Measurements from ENCODE around the gene NELL1. TPM values are rescaled to one million over a fixed set of nuclear protein-coding genes. Genes with fewer than 3 reads are reported as not detected.
"Not testable (repeated sequence)": the region's sequence is repeated elsewhere in the genome, so short reads cannot be mapped to it uniquely, and the experiment has no call there.

The NELL1 gene
- total RNA-seq, 6 experiments from 2014 or later = not detected

GRCh38 chr11:20844216-20844615 lies 174.8 kb downstream of the NELL1 start:
- TF ChIP-seq, protein P1, sequence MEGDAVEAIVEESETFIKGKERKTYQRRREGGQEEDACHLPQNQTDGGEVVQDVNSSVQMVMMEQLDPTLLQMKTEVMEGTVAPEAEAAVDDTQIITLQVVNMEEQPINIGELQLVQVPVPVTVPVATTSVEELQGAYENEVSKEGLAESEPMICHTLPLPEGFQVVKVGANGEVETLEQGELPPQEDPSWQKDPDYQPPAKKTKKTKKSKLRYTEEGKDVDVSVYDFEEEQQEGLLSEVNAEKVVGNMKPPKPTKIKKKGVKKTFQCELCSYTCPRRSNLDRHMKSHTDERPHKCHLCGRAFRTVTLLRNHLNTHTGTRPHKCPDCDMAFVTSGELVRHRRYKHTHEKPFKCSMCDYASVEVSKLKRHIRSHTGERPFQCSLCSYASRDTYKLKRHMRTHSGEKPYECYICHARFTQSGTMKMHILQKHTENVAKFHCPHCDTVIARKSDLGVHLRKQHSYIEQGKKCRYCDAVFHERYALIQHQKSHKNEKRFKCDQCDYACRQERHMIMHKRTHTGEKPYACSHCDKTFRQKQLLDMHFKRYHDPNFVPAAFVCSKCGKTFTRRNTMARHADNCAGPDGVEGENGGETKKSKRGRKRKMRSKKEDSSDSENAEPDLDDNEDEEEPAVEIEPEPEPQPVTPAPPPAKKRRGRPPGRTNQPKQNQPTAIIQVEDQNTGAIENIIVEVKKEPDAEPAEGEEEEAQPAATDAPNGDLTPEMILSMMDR (IDR thresholded peaks at IDR 0.05) = no peak
- peaks cover 45% of the 10 kb centered on the region for H3K9me3 Mint-ChIP-seq
- no peaks in the 10 kb centered on the region for H3K4me1 Mint-ChIP-seq (ENCODE audit: low read depth)
- DNase-seq = no peak
- no peaks in the 10 kb centered on the region for H3K36me3 Mint-ChIP-seq (ENCODE audit: low read depth)
- H3K27ac Mint-ChIP-seq = no peak overlapping the region
- no peak overlapping the region for H3K4me3 Mint-ChIP-seq
- no peaks in the 10 kb centered on the region for H3K27me3 Mint-ChIP-seq (ENCODE audit: insufficient read depth)

GRCh38 chr11:20844630-20845029 lies 175.2 kb downstream of the NELL1 start:
- Mint-ChIP-seq H3K9me3 (peaks cover 45% of the 10 kb centered on the region), H3K27me3 (ENCODE audit: insufficient read depth) (no peaks in the 10 kb centered on the region), H3K36me3 (ENCODE audit: low read depth) (no peaks in the 10 kb centered on the region), H3K4me1 (ENCODE audit: low read depth) (no peaks in the 10 kb centered on the region), H3K27ac (no peak overlapping the region), H3K4me3 (no peak overlapping the region)
- TF ChIP-seq, protein P1 (IDR thresholded peaks at IDR 0.05) = no peak
- no peak for DNase-seq

DNA sequence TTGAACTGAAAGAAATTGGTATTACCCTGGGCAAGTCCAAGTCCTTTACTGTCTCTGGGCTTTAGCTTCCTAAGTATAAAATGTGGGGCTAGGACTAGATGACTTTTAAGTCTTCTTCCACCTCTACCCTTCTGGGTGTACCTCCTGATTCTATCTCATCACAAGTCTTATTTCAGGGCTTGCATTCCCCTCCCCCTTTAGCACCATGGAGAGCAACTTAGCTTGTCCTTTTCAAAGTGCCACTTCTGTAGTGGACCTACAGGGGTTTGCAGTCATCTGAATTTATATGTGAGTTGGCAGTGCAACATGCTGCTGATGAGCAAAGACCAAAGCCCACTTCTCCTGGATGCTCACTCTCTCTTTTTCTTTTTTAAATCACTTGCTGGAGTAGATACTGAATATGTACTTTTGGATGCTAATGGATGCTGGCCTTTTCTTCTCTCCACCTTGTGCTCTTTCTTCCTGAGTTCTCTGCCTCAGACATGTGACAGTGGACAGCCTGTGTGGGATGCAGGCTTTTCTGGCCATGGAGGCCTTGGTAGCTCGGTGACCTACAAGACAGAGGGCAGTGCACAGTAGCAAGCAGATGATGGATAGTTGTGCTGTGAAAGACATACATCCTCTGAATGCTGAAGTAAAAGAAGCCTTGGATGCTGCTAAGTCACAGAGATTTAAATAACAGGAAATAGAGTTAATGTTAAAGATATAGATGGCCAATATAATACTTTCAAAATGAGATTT lies 185.0 kb downstream of the NELL1 start:
- Mint-ChIP-seq H3K36me3 (ENCODE audit: low read depth) (no peaks in the 10 kb centered on the region; the same call in 1 of the 2 replicates), H3K27ac (no peak overlapping the region), H3K9me3 (peaks cover 34% of the 10 kb centered on the region), H3K27me3 (ENCODE audit: insufficient read depth) (no peaks in the 10 kb centered on the region; the same call in 1 of the 2 replicates), H3K4me1 (ENCODE audit: low read depth) (no peaks in the 10 kb centered on the region), H3K4me3 (no peak overlapping the region)
- no peak for DNase-seq
- TF ChIP-seq, protein P1 (IDR thresholded peaks at IDR 0.05) = no peak

GRCh38 chr11:20861322-20861721 lies 191.9 kb downstream of the NELL1 start:
- H3K27me3 Mint-ChIP-seq (ENCODE audit: insufficient read depth) = no peaks in the 10 kb centered on the region; the same call in 1 of the 2 replicates
- H3K36me3 Mint-ChIP-seq (ENCODE audit: low read depth) = no peaks in the 10 kb centered on the region; the same call in 1 of the 2 replicates
- DNase-seq = no peak
- TF ChIP-seq, protein P1 (IDR thresholded peaks at IDR 0.05) = no peak
- H3K4me1 Mint-ChIP-seq (ENCODE audit: low read depth) = no peaks in the 10 kb centered on the region
- peaks cover 48% of the 10 kb centered on the region for H3K9me3 Mint-ChIP-seq
- no peak overlapping the region for H3K4me3 Mint-ChIP-seq
- no peak overlapping the region for H3K27ac Mint-ChIP-seq

GRCh38 chr11:20862263-20862662 lies 192.9 kb downstream of the NELL1 start:
- not testable (repeated sequence) for DNase-seq; H3K27ac Mint-ChIP-seq; H3K36me3 Mint-ChIP-seq (ENCODE audit: low read depth); H3K4me1 Mint-ChIP-seq (ENCODE audit: low read depth); H3K4me3 Mint-ChIP-seq; H3K27me3 Mint-ChIP-seq (ENCODE audit: insufficient read depth)
- H3K9me3 Mint-ChIP-seq = peaks cover 51% of the 10 kb centered on the region

DNA sequence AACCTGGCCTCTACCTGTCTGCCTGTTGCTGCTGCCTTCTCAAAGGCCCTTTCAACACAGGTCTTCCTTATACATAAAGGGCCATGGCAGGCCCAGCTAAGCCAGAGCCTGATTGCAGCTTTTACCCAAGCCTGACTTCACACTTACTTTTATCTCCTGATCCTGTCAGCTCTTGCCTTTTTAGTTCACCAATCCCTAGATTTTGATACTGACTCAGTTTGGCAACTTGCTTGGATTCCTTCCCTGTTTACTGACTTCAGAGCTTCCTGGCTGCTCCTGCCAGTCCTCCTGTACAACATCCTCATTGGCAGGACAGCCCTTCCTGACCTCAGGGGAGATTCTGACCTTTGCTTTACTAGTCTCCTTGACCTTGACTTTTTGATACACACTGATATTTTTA lies 195.2 kb downstream of the NELL1 start:
- Mint-ChIP-seq H3K4me3 (no peak overlapping the region), H3K9me3 (peaks cover 62% of the 10 kb centered on the region), H3K27ac (no peak overlapping the region), H3K27me3 (ENCODE audit: insufficient read depth) (no peaks in the 10 kb centered on the region; the same call in 1 of the 2 replicates), H3K4me1 (ENCODE audit: low read depth) (no peaks in the 10 kb centered on the region), H3K36me3 (ENCODE audit: low read depth) (no peaks in the 10 kb centered on the region; the same call in 1 of the 2 replicates)
- TF ChIP-seq, protein P1 (IDR thresholded peaks at IDR 0.05) = no peak
- DNase-seq = no peak
